Measurements from ENCODE around the gene SLC4A3. TPM values are rescaled to one million over a fixed set of nuclear protein-coding genes. Genes with fewer than 3 reads are reported as not detected.

Gene SLC4A3
- total RNA-seq, 1 experiment from 2014 or later, result 8.7 TPM

DNA sequence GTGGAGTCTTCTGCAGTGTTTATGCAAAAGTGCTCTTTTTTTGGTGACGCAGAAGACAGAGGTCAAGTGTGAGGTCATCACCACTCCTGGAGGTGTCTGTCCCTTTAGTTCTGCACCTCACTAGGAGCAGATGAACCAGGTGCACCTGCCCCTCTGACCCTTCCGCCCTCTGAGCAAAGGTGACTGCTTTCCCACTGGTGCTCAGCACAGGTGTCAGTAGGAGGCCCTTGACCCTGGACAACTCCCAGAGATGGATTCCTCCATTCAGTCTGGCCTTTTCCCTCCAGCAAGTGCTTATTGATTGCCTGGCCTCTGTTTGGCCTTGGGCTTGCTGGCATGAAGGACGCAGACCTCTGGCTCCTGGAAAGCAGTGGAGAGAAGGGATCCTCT is 8.7 kb upstream of the SLC4A3 start (continued):
- TF ChIP-seq, protein P1, sequence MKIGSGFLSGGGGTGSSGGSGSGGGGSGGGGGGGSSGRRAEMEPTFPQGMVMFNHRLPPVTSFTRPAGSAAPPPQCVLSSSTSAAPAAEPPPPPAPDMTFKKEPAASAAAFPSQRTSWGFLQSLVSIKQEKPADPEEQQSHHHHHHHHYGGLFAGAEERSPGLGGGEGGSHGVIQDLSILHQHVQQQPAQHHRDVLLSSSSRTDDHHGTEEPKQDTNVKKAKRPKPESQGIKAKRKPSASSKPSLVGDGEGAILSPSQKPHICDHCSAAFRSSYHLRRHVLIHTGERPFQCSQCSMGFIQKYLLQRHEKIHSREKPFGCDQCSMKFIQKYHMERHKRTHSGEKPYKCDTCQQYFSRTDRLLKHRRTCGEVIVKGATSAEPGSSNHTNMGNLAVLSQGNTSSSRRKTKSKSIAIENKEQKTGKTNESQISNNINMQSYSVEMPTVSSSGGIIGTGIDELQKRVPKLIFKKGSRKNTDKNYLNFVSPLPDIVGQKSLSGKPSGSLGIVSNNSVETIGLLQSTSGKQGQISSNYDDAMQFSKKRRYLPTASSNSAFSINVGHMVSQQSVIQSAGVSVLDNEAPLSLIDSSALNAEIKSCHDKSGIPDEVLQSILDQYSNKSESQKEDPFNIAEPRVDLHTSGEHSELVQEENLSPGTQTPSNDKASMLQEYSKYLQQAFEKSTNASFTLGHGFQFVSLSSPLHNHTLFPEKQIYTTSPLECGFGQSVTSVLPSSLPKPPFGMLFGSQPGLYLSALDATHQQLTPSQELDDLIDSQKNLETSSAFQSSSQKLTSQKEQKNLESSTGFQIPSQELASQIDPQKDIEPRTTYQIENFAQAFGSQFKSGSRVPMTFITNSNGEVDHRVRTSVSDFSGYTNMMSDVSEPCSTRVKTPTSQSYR (CRISPR knock-in tag; IDR thresholded peaks at IDR 0.05), result no peak
- TF ChIP-seq SOX15 (CRISPR knock-in tag; IDR thresholded peaks at IDR 0.05) (no peak), SMAD3 (CRISPR knock-in tag; IDR thresholded peaks at IDR 0.05; ENCODE audit: borderline replicate concordance) (no peak)
- TF ChIP-seq, protein P2, sequence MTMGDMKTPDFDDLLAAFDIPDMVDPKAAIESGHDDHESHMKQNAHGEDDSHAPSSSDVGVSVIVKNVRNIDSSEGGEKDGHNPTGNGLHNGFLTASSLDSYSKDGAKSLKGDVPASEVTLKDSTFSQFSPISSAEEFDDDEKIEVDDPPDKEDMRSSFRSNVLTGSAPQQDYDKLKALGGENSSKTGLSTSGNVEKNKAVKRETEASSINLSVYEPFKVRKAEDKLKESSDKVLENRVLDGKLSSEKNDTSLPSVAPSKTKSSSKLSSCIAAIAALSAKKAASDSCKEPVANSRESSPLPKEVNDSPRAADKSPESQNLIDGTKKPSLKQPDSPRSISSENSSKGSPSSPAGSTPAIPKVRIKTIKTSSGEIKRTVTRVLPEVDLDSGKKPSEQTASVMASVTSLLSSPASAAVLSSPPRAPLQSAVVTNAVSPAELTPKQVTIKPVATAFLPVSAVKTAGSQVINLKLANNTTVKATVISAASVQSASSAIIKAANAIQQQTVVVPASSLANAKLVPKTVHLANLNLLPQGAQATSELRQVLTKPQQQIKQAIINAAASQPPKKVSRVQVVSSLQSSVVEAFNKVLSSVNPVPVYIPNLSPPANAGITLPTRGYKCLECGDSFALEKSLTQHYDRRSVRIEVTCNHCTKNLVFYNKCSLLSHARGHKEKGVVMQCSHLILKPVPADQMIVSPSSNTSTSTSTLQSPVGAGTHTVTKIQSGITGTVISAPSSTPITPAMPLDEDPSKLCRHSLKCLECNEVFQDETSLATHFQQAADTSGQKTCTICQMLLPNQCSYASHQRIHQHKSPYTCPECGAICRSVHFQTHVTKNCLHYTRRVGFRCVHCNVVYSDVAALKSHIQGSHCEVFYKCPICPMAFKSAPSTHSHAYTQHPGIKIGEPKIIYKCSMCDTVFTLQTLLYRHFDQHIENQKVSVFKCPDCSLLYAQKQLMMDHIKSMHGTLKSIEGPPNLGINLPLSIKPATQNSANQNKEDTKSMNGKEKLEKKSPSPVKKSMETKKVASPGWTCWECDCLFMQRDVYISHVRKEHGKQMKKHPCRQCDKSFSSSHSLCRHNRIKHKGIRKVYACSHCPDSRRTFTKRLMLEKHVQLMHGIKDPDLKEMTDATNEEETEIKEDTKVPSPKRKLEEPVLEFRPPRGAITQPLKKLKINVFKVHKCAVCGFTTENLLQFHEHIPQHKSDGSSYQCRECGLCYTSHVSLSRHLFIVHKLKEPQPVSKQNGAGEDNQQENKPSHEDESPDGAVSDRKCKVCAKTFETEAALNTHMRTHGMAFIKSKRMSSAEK (CRISPR knock-in tag; IDR thresholded peaks at IDR 0.05; ENCODE audit: borderline replicate concordance), result no peak

DNA sequence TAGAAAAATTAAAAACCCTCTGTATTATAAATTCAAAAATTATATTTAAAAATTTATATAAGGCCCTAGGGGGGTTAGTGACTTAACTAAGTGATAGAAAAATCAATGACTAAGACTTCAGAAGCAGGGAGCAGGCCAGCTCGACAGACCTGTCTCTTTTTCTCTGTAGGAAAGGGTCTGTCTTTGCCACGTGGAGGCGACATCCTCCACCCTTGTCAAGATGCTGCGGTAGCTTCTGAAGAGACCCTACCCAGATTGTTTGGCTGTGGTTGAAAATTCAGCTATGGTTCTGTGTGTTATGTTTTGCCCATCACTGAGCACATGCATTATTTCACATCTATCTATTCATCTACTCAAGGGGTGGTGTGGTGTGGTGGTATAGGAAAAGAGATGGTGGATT is 8.2 kb upstream of the SLC4A3 start:
- Mint-ChIP-seq H3K9me3 (no peaks in the 10 kb centered on the region), H3K27ac (no peak overlapping the region), H3K4me1 (no peaks in the 10 kb centered on the region), H3K4me3 (no peak overlapping the region), H3K36me3 (peaks cover 3% of the 10 kb centered on the region; the same call in 1 of the 2 replicates), H3K27me3 (ENCODE audit: low read depth) (peaks cover 2% of the 10 kb centered on the region)
- POLR2A ChIA-PET, result interaction anchor here (1.0 kb wide), 1 partner anchor 24 kb away, joined by 3 read pairs; no protein-coding TSS in a partner anchor
- ATAC-seq (peak; percentile 79), DNase-seq (ENCODE audit: low spot score) (no peak)
- TF ChIP-seq, protein P3, sequence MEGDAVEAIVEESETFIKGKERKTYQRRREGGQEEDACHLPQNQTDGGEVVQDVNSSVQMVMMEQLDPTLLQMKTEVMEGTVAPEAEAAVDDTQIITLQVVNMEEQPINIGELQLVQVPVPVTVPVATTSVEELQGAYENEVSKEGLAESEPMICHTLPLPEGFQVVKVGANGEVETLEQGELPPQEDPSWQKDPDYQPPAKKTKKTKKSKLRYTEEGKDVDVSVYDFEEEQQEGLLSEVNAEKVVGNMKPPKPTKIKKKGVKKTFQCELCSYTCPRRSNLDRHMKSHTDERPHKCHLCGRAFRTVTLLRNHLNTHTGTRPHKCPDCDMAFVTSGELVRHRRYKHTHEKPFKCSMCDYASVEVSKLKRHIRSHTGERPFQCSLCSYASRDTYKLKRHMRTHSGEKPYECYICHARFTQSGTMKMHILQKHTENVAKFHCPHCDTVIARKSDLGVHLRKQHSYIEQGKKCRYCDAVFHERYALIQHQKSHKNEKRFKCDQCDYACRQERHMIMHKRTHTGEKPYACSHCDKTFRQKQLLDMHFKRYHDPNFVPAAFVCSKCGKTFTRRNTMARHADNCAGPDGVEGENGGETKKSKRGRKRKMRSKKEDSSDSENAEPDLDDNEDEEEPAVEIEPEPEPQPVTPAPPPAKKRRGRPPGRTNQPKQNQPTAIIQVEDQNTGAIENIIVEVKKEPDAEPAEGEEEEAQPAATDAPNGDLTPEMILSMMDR (IDR thresholded peaks at IDR 0.05), result no peak
- no peak for TF ChIP-seq ZNF121 (CRISPR knock-in tag; IDR thresholded peaks at IDR 0.05)
- TF ChIP-seq, protein P4, sequence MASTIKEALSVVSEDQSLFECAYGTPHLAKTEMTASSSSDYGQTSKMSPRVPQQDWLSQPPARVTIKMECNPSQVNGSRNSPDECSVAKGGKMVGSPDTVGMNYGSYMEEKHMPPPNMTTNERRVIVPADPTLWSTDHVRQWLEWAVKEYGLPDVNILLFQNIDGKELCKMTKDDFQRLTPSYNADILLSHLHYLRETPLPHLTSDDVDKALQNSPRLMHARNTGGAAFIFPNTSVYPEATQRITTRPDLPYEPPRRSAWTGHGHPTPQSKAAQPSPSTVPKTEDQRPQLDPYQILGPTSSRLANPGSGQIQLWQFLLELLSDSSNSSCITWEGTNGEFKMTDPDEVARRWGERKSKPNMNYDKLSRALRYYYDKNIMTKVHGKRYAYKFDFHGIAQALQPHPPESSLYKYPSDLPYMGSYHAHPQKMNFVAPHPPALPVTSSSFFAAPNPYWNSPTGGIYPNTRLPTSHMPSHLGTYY (CRISPR knock-in tag; IDR thresholded peaks at IDR 0.05), result no peak
- no peak for TF ChIP-seq ATF1 (CRISPR knock-in tag; IDR thresholded peaks at IDR 0.05)
- TF ChIP-seq SMAD3 (CRISPR knock-in tag; IDR thresholded peaks at IDR 0.05; ENCODE audit: borderline replicate concordance), result no peak
- no peak for TF ChIP-seq ZNF423 (CRISPR knock-in tag; IDR thresholded peaks at IDR 0.05)
- TF ChIP-seq TCF7 (CRISPR knock-in tag; IDR thresholded peaks at IDR 0.05; ENCODE audit: low read depth), result no peak
- TF ChIP-seq NFATC4 (CRISPR knock-in tag; IDR thresholded peaks at IDR 0.05), result no peak
- TF ChIP-seq ZNF232 (CRISPR knock-in tag; IDR thresholded peaks at IDR 0.05), result no peak
- CTCF ChIA-PET, result interaction anchor here (0.6 to 5.1 kb wide), 34 partner anchors 9 to 124 kb away, joined by 3 to 63 read pairs (median 4); partner anchors contain the start of genes CHPF, OBSL1, STK11IP and TMEM198

DNA sequence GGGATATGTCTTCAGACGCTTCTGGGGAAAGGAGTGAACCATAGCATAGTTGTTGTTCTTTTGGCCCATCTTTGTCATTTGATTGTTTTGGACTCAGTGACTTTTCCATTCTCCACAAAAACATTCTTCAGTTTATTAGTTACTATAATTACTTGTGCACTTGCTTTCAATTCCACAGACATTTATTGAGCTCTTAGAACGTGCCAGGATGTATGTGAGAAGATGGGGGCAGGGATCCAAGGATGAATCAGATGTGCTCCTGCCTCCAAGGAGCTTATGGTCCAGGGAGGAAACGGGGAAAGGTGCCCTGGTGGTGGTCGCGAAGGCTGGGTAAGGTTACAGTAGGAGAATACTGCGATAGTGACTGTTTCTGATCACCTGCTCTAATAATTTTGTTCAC is 6.9 kb upstream of the SLC4A3 start:
- no peak for TF ChIP-seq ZNF121 (CRISPR knock-in tag; IDR thresholded peaks at IDR 0.05)
- no peak for TF ChIP-seq NR2C2 (CRISPR knock-in tag; IDR thresholded peaks at IDR 0.05)
- no peak for TF ChIP-seq ZBTB21 (CRISPR knock-in tag; IDR thresholded peaks at IDR 0.05; ENCODE audit: borderline replicate concordance)
- no peaks in the 10 kb centered on the region for H3K9me3 Mint-ChIP-seq
- no peak overlapping the region for H3K27ac Mint-ChIP-seq
- DNase-seq (ENCODE audit: low spot score) (no peak), ATAC-seq (no peak)
- CTCF ChIA-PET, result interaction anchor here (2.2 to 5.1 kb wide), 3 partner anchors 23 to 125 kb away, joined by 9 to 63 read pairs (median 27); a partner anchor contains a TSS
- POLR2A ChIA-PET, result no interaction called here
- no peaks in the 10 kb centered on the region for H3K4me1 Mint-ChIP-seq
- no peaks in the 10 kb centered on the region for H3K36me3 Mint-ChIP-seq
- peaks cover 10% of the 10 kb centered on the region for H3K27me3 Mint-ChIP-seq (ENCODE audit: low read depth)
- H3K4me3 Mint-ChIP-seq, result no peak overlapping the region
